GM21576 (cell line): ENCODE data around the gene RAE1.
"Not testable (repeated sequence)": the region's sequence is repeated elsewhere in the genome, so short reads cannot be mapped to it uniquely, and the experiment has no call there.

Experiments
- ATAC-seq: cut with Tn5 transposase; IDR thresholded peaks from one replicate; pipeline ENCODE4 v1.9.1; 2021; ENCODE audit warnings: mild to moderate bottlenecking, moderate library complexity; ENCODE audit not compliant: unreplicated experiment

The RAE1 gene

DNA sequence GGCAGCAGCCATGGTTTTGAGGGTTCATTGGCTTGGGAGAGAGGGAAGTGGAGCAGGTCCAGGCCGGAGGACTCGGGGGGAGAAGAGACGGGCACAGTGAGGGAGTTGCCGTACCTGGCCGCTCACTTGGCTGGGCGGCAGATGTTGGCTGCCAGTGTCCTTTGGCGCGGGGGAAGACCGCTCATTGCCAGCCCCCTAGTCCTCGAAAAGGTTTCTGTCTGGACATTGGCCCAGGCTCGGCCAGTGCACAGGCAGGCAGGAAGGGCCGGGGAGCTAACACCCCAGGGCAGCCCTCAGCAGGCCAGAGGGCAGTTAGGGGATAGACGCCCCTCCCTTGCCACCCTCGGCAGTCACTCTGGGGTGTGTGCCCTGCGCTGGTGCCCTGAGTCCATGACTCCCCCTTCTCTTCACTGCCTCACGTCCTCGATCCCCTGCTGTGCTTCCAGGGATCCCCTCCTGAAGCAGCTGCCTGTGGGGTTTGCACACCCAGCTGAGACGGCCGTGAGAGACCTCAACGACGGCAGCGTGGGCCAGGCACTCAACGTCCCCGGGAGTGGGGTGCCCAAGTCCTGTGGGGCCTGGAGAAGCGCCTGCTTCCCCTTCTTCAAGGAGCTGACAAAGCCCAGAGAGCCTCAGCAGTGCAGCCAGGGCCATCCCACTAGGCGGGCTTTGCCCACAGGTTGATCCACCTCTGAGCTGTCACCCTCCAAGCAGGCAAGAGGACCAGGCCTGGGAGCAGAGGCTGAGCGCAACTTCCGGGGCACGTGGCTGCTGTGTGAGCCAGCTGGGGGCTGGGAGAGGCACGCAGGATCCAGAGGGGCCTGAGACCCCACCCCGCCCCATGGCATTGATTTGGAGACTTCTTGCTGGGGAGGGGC is 60.6 kb downstream of the RAE1 start:
- ATAC-seq = no peak

- ATAC-seq = no peak
Measured at GRCh38 chr20:57412347-57413029, 61.4 kb downstream of the RAE1 start.

GRCh38 chr20:57413986-57414385 is 62.9 kb downstream of the RAE1 start:
- no peak for ATAC-seq

DNA sequence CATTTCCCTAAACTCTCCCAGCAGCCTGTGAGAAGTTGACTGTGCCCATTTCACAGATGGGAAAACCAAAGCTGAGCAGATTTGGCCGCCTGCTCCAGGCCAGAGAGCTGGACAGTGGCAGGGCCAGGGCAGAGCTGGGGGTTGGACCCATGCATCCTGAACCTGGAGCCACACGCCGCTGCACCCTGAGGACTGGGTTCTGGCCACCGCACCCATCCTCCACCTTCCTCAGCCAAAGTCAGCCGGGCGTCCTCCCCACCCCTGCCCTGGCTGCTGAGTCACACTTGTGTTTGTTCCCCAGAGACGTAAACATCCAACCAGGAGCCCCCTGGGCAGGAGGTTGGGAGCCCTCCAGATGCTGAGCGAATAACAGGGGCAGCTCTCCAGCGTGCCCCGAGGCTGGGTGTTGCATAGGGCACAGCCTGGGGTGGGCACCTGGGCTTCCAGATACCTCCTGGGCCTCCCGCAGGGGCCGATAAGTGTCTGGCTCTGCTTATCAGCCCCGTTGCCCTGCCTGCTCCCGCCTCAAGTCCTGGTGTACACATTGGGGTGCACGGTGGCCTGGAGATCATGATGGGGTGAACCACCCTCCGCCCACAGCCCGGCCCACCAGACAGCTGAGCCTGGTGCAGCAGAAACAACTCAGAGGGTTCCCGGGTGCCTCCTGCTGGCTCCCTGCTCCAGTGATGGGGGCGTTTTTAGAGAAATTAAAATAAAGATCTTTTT is 64.0 kb downstream of the RAE1 start:
- no peak for ATAC-seq

DNA sequence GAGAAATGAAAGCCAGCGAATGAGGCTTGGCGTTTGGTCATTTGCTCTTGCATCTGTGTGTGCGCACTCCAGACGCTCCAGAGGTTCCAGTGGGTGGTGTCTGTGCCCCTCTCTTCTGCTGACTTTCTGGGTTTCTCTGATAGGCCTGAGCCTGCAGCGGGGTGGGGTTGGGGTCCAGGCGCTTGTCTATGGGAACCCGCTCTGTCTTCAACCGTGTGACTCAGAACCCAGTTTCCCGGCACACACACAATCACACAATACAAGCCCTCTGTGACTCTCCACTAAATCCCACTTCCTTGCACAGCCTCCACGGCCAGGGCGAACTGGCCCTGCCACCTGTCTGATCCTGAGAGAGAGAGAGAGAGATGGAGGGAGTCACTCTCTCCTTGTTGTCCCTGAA is 64.7 kb downstream of the RAE1 start:
- ATAC-seq = no peak

DNA sequence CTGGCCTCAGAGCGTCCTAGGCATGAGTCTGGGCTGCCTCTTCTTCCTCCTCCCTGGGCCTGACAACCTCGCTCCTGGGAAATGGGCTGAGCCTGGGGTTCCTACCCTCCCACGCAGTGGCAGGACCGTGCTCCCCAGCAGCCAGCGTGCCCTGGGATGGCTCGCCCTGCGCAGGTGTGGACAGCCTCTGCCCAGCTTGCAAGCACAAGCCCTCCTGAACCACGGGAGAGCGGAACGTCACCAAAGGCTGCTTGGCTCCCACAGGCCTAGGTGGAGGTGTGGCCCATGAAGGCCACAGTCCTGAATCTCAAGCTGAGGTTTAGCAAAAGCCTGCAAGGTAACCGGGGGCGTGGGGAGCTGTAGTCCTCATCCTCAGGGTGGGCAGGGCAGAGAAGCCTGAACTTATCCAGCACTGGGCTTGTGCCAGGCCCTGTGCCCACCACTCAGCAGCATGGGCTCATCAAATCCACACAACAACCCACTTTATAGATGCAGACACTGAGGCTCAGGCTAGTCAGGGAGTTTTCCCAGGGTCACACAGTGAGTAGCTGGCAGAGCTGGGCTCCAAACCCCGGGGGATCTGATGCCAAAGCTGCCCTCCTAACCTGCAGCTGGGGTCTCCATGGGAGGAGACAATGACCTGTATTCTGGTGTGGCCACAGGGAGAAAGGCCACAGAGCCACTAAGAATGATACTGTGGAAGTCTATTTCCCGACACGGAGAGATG is 65.4 kb downstream of the RAE1 start:
- ATAC-seq = no peak

DNA sequence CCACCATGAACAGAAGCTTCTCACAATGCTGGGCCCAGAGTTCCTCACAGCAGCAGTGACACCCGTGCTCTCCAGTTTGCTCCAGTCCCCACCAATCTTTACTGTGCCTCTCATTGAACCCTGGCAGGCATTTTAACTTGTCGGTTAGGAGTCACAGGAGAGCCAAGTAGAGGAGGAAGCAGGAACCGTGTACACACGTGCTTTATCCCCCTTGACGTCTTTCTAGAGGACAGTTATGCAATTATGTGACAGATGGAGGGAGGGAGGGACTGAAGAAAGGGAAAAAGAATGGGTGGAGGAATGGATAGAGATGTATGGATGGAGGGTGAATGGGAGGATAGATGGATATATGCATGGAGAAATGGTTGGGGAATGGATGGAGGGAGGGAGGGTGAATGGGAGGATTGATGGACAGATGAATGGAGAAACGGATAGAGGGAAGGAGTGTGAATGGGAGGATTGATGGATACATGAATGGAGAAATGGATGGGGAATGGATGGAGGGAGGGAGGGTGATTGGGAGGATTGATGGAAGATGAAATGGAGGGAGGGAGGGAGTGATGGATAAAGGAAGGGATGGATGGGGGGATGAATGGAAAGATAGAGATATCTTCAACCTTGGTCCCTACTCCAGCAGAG is 66.1 kb downstream of the RAE1 start:
- no peak for ATAC-seq

GRCh38 chr20:57417830-57418780 is 67.0 kb downstream of the RAE1 start:
- ATAC-seq = no peak

- not testable (repeated sequence) for ATAC-seq
Measured at GRCh38 chr20:57419479-57419878, 68.4 kb downstream of the RAE1 start.

- no peak for ATAC-seq
Measured at GRCh38 chr20:57420571-57421252, 69.7 kb downstream of the RAE1 start.

DNA sequence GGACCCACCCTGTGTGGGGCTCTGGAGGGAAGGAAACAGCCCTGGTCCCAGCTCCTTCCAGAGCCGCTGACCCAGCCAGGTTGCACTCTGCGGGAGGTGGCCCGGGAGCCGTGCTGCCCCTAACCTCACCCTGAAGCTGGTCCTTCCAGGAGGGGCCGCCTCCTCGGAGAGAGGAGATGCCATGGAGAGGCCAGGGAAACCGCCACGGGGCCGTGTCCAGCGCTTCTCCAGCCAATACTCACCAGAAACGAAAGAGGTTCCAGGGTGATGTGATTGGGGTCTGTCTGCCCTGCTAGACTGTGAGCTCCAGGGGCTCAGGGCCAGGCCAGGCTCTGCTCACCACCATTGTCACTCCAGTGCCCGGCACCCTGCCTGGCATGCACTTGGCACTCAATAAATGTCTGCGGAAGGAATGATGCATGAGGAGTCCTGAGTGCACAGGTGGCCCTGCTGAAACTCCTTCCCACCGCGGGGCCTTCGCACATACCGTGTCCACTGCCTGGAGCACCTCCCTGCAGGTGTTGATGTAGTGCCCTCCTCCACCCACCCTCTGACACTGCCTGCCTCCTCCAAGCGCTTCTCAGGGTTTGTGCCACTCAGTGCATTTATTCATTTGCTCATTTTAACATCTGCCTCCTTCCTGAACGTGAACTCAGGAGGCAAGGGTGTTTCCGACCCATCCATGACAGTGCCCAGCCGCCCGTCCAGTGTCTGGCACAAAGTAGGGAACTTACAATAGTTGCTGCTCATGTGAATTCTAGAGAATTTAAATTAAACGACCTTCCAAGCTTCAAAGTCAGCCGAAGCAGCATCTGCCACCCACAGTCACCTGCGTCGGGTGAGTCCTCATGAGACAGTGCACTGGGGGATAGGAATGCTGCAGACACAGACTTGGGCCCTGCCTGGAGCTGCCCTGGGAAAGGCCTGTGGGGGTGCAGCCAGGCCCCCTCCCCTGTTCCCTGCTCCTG is 70.5 kb downstream of the RAE1 start:
- ATAC-seq = no peak

DNA sequence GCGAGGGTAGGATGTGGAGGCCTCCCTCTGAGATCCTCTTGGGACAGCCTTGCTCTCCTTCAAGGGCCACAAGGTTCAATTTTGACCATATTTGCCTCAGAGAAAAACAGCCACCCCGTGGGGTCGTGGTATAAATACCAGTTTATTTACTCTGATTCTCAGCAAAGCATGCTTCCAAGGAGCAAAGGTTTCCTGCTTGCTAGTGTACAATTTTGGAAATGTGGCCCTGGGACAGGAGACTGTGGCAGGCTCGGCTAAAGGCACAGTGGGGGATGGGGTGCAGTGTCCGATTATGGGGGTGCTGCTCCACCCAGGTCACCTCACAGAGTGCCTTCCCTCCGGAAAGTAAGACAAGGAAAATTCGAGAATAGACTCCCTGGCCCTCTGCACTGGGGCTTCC is 71.2 kb downstream of the RAE1 start:
- ATAC-seq = no peak

DNA sequence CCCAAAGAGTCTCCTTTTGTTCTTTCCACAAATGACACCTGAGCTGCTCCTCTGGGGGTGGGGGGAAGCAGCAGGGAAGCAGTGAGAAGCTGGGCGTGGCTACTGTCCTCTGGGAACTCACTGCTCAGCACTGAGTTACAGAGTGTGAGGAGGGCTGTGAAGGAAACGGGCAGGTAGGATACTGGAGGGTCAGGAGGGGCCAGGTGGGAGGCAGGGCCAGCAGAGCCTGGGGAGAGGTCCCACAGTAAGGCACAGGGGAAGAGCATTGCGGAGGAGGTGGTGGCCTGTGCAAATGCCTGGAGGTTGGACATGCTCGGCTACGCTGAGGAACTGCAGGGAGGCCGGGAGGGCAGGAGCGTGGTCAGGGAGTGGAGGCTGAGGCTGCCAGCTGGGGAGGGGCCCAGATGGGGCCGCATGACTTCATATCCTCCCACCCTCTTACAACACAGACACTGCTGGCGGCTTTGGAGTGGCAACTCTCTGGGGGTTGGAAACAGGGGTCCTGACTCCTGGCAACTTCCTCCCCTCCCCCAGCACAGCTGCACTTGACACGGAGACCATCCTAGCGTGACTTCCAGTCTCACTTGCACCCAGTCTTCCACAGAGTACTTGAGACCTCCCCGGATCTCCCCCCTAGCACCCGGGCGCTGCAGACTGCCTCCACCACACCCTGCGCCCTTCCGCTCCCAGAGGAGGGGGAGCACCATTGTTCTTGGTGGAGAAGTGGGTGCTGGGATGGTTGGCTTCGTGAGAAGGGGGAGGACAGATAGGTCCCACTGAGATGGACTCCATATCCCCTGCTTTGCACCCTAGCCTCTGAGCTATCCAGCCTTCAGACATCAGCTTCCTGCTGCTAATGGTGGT is 74.3 kb downstream of the RAE1 start:
- ATAC-seq = no peak

GRCh38 chr20:57426271-57426689 is 75.2 kb downstream of the RAE1 start:
- ATAC-seq = no peak

DNA sequence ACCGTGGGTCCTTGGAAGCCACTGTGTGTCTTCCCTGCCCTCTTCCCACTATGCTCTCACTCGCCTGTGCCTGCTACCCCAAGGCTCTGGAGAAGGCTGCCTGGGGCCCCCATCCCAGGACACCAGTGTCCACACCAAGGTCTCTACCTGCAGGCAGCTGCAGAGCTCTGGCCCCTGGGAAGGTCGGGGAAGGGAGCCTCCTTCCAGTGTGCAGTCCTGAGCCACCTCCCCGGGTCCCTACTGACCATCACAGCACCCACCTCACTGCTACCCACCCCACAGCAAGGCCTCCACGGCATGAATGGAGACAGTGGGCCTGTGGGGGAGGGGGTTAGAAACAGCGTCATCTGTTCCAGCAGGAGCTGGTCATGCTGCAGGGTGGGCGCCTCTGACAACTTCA is 75.8 kb downstream of the RAE1 start:
- ATAC-seq = no peak

GRCh38 chr20:57428324-57429158 is 77.5 kb downstream of the RAE1 start:
- no peak for ATAC-seq
